LNCAP (cell line): ENCODE data around the gene PLXNA3.

ENCODE experiments used
- CTCF ChIP-seq: fragments of 450-650 bp; IDR thresholded peaks from 2 replicates; pipeline ENCODE4 v1.5.1; 2017; ENCODE audit warnings: mild to moderate bottlenecking

PLXNA3 gene

GRCh38 chrX:154469880-154470279, 11.8 kb downstream of the PLXNA3 start:
- TF ChIP-seq CTCF = no peak

GRCh38 chrX:154470434-154470833, 12.4 kb downstream of the PLXNA3 start:
- TF ChIP-seq CTCF = no peak

- no peak for TF ChIP-seq CTCF
Measured at GRCh38 chrX:154470914-154471568, 13.0 kb downstream of the PLXNA3 start.

- no peak for TF ChIP-seq CTCF
Measured at GRCh38 chrX:154471839-154472684, 14.0 kb downstream of the PLXNA3 start.

GRCh38 chrX:154472685-154473632, 14.9 kb downstream of the PLXNA3 start:
- no peak for TF ChIP-seq CTCF

- no peak for TF ChIP-seq CTCF
Measured at GRCh38 chrX:154473683-154474082, 15.6 kb downstream of the PLXNA3 start.

GRCh38 chrX:154476821-154477220, 18.7 kb downstream of the PLXNA3 start:
- TF ChIP-seq CTCF = no peak
